BJ (cell line): ENCODE data around the gene MUC2. TPM values are rescaled to one million over a fixed set of nuclear protein-coding genes. Genes with fewer than 3 reads are reported as not detected.

ENCODE experiments used
- CTCF ChIA-PET: fragments of 350-600 bp; formaldehyde crosslinking; extraction: SDS; loops from one replicate; lab custom pipeline; 2021; ENCODE audit warnings: antibody characterized with exemption, inconsistent platforms; lab: Yijun Ruan, JAX
- POLR2A ChIA-PET: fragments of 300-600 bp; sonication (Branson Sonifier 250); formaldehyde crosslinking; extraction: SDS; loops from one replicate; lab custom pipeline; 2021; ENCODE audit warnings: antibody characterized with exemption; lab: Charles Lee
- DNase-seq: peaks from one replicate; pipeline ENCODE4 v3.0.0-alpha.2; 2011; ENCODE audit warnings: low read depth
- H3K27me3 ChIP-seq: 2 replicates; pipeline ENCODE4 v1.6.0; 2011; ENCODE audit warnings: low read length; ENCODE audit not compliant: control insufficient read depth, insufficient read depth
- H3K36me3 ChIP-seq: 2 replicates; pipeline ENCODE4 v1.5.1; 2011; ENCODE audit warnings: low read length; ENCODE audit not compliant: control insufficient read depth, insufficient read depth
- H3K4me3 ChIP-seq: 2 replicates; pipeline ENCODE4 v1.5.1; 2011; ENCODE audit warnings: low read depth, mild to moderate bottlenecking, control low read depth, low read length
- CTCF ChIP-seq: IDR thresholded peaks from 2 replicates; pipeline ENCODE4 v1.5.1; 2011; ENCODE audit warnings: low read depth, mild to moderate bottlenecking, control low read depth, inconsistent platforms, low read length, moderate library complexity; ENCODE audit not compliant: insufficient read depth
- polyA plus RNA-seq: library from polyadenylated mRNA; depleted of rRNA; stranded (reverse); fragments of >200 nt; gene quantifications from 2 replicates; pipeline ENCODE4 v1.2.3, GENCODE V29; 2011

The MUC2 gene
- polyA plus RNA-seq, 1 experiment = not detected

GRCh38 chr11:1090600-1091331 lies 16.1 kb downstream of the MUC2 start:
- Histone ChIP-seq H3K36me3 (no peaks in the 10 kb centered on the region), H3K27me3 (no peaks in the 10 kb centered on the region), H3K4me3 (no peak overlapping the region)
- DNase-seq = no peak
- TF ChIP-seq CTCF = no peak
- CTCF ChIA-PET = no interaction called here
- POLR2A ChIA-PET = no interaction called here

DNA sequence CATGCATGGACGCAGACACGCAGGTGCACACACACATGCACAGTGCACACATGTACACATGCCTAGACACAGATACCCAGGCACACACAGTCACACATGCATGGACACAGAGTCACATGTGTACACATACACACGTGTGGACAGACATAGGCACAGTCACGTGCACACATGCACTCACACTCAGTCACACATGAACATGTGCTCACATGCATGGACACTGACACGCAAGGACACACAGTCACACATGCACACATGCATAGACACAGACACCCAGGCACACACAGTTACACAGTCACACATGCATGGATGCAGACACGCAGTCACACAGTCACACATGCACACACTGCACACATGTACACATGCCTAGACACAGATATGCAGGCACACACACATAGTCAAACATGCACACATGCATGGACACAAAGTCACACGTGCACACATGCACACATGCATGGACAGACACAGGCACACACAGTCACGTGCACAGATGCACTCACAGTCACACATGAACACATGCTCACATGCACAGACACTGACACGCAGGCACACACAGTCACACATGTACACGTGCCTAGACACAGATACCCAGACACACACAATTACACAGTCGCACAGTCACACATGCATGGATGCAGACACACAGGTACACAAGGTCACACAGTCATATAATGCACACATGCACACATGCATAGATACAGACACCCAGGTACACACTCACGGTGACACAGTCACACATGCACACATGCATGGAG lies 16.8 kb downstream of the MUC2 start:
- no peak overlapping the region for H3K4me3 ChIP-seq
- TF ChIP-seq CTCF = no peak
- ChIA-PET CTCF (no interaction called here), POLR2A (no interaction called here)
- no peaks in the 10 kb centered on the region for H3K36me3 ChIP-seq
- DNase-seq = no peak
- no peaks in the 10 kb centered on the region for H3K27me3 ChIP-seq

- POLR2A ChIA-PET = no interaction called here
- TF ChIP-seq CTCF = no peak
- CTCF ChIA-PET = no interaction called here
- no peak for DNase-seq
- Histone ChIP-seq H3K27me3 (no peaks in the 10 kb centered on the region), H3K4me3 (no peak overlapping the region), H3K36me3 (no peaks in the 10 kb centered on the region)
Measured at GRCh38 chr11:1092145-1092670, 17.5 kb downstream of the MUC2 start.

- H3K27me3 ChIP-seq = no peaks in the 10 kb centered on the region
- DNase-seq = no peak
- ChIA-PET POLR2A (no interaction called here), CTCF (no interaction called here)
- H3K36me3 ChIP-seq = no peaks in the 10 kb centered on the region
- no peak for TF ChIP-seq CTCF
- H3K4me3 ChIP-seq = no peak overlapping the region
Measured at GRCh38 chr11:1092919-1093318, 18.2 kb downstream of the MUC2 start.
